HG02840 (cell line): ENCODE data around the gene TBC1D14.

Experiments used
- ATAC-seq: cut with Tn5 transposase; IDR thresholded peaks from one replicate; pipeline ENCODE4 v1.9.1; 2021; ENCODE audit warnings: mild to moderate bottlenecking, moderate library complexity, moderate number of reproducible peaks; ENCODE audit not compliant: unreplicated experiment, low FRiP score

The TBC1D14 gene

GRCh38 chr4:6944301-6945051 is 34.9 kb downstream of the TBC1D14 start:
- ATAC-seq, result no peak

GRCh38 chr4:6945052-6945409 is 35.4 kb downstream of the TBC1D14 start:
- ATAC-seq, result no peak

- no peak for ATAC-seq
Measured at GRCh38 chr4:6946497-6946896, 36.9 kb downstream of the TBC1D14 start.

- ATAC-seq, result no peak
Measured at GRCh38 chr4:6948134-6948460, 38.5 kb downstream of the TBC1D14 start.

- no peak for ATAC-seq
Measured at GRCh38 chr4:6951880-6952381, 42.3 kb downstream of the TBC1D14 start.

- no peak for ATAC-seq
Measured at GRCh38 chr4:6953751-6954380, 44.2 kb downstream of the TBC1D14 start.

GRCh38 chr4:6955261-6955911 is 45.8 kb downstream of the TBC1D14 start:
- ATAC-seq, result no peak

GRCh38 chr4:6956087-6956433 is 46.4 kb downstream of the TBC1D14 start:
- ATAC-seq, result no peak

GRCh38 chr4:6956434-6957147 is 47.0 kb downstream of the TBC1D14 start:
- ATAC-seq, result no peak

- no peak for ATAC-seq
Measured at GRCh38 chr4:6957148-6957520, 47.5 kb downstream of the TBC1D14 start.

- no peak for ATAC-seq
Measured at GRCh38 chr4:6957994-6958393, 48.4 kb downstream of the TBC1D14 start.

- no peak for ATAC-seq
Measured at GRCh38 chr4:6959261-6959660, 49.6 kb downstream of the TBC1D14 start.

- ATAC-seq, result no peak
Measured at GRCh38 chr4:6960154-6960553, 50.5 kb downstream of the TBC1D14 start.

GRCh38 chr4:6960628-6961412 is 51.2 kb downstream of the TBC1D14 start:
- no peak for ATAC-seq

GRCh38 chr4:6961496-6962210 is 52.0 kb downstream of the TBC1D14 start:
- ATAC-seq, result no peak

GRCh38 chr4:6962211-6963041 is 52.8 kb downstream of the TBC1D14 start:
- no peak for ATAC-seq

GRCh38 chr4:6963139-6963611 is 53.5 kb downstream of the TBC1D14 start:
- ATAC-seq, result no peak

- ATAC-seq, result no peak
Measured at GRCh38 chr4:6964858-6965257, 55.2 kb downstream of the TBC1D14 start.

GRCh38 chr4:6965329-6965728 is 55.7 kb downstream of the TBC1D14 start:
- ATAC-seq, result no peak
